PFSK-1 (cell line): ENCODE data around the gene SNTB2.

Experiments
- POLR2AphosphoS5 ChIP-seq: IDR thresholded peaks from 2 replicates; pipeline ENCODE4 v1.6.1; 2012; ENCODE audit warnings: low read depth, mild to moderate bottlenecking, control low read depth, low read length, moderate library complexity
- SIN3A ChIP-seq: IDR thresholded peaks from 2 replicates; pipeline ENCODE4 v1.6.1; 2012; ENCODE audit warnings: mild to moderate bottlenecking, low read length, moderate library complexity, borderline replicate concordance; ENCODE audit not compliant: insufficient read depth
- TAF1 ChIP-seq: IDR thresholded peaks from 2 replicates; pipeline ENCODE4 v1.6.1; 2012; ENCODE audit warnings: low read length, control low read depth, borderline replicate concordance; ENCODE audit not compliant: insufficient read depth

DNA sequence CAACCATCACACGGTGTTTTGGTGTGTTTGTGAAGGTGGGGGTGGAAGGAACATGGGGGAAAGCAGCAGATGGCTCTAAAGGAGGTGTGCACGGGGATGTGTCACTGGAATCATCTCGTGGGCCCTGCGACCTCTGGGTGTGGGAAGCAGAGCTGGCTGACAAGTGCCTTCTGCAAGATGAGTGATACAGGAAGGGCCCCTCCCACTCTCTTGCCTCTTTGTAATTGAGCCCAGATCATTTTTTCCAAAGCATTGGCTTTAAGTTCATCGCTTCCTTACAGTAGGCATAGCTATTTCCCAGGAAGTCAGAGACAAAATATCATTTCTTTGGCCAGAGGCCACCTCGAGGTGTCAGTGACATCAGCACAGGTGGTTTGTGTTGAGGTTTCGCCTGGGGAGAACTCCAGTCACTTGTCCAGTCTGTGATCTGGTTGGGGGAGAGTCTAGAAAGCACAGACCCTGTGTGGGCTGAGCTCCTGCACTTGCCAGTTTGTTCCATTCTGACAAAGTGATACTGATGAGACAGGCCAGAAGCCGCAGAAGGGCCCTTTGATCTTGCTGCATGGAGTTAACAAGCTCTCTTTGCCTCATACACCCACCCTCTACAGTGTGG, 20.6 kb upstream of the SNTB2 start:
- no peak for TF ChIP-seq TAF1
- TF ChIP-seq POLR2AphosphoS5 = no peak
- no peak for TF ChIP-seq SIN3A
